Mucosa of descending colon (tissue), 3 donors: Measurements from ENCODE around the gene TARS3. TPM values are rescaled to one million over a fixed set of nuclear protein-coding genes. Genes with fewer than 3 reads are reported as not detected.
"Not testable (repeated sequence)": the region's sequence is repeated elsewhere in the genome, so short reads cannot be mapped to it uniquely, and the experiment has no call there.

Experiments
- ATAC-seq: fragments of 200-7000 bp; cut with Tn5 transposase; one replicate; pipeline ENCODE4 v1.9.1; 2020; ENCODE audit warnings: mild to moderate bottlenecking, moderate library complexity
- DNase-seq, 3 donors: peaks; one replicate each; pipeline ENCODE4 v3.0.0-alpha.2; 2020
- H3K36me3 ChIP-seq: fragments of 200-600 bp; one replicate; pipeline ENCODE4 v1.8.0; 2021; ENCODE audit warnings: low read depth, mild to moderate bottlenecking
- H3K4me1 ChIP-seq: fragments of 200-600 bp; one replicate; pipeline ENCODE4 v1.8.0; 2021; ENCODE audit warnings: low read depth, mild to moderate bottlenecking
- H3K4me3 ChIP-seq: fragments of 200-600 bp; one replicate; pipeline ENCODE4 v1.8.0; 2021; ENCODE audit warnings: mild to moderate bottlenecking
- H3K9me3 ChIP-seq: fragments of 200-600 bp; one replicate; pipeline ENCODE4 v1.8.0; 2021; ENCODE audit warnings: mild to moderate bottlenecking
- CTCF ChIP-seq: fragments of 200-600 bp; IDR thresholded peaks from one replicate; pipeline ENCODE4 v1.8.0; 2022; ENCODE audit warnings: antibody characterized with exemption, mild to moderate bottlenecking
- intact Hi-C, 2 donors: fragments of 100-400 bp; cut with DNase I in 1 of 2; cut with micrococcal nuclease in 1 of 2; formaldehyde crosslinking; loops; one replicate each; pipeline versions ENCODE4 v1.11.0 to v1.11.1; 2022; cut with DNase I, micrococcal nuclease
- long read RNA-seq, 2 donors: library from polyadenylated mRNA; unstranded; transcript quantifications; one replicate each; pipeline ENCODE4 v2.0.0, GENCODE V29; 2019 to 2021
- total RNA-seq, 3 donors: library from RNA; stranded (reverse); fragmentation: NEBNext Ultra II Directional in 2 of 3; extraction: Animal tissue kit (Norgen Biotek cat#: 25700) in 2 of 3; gene quantifications; one replicate each; pipeline versions ENCODE4 v1.2.1 to v1.2.4, GENCODE V29; 2021 to 2023
- donor health status: DM: no; HTN: no; CAD: no; lungs with moderate emphysema.
- donor health status: DM: no; HTN: no; CAD: no.
- donor health status: DM: no; HTN: yes; CAD: no.

The TARS3 gene
- total RNA-seq, result 10 to 100 TPM in 1 of 3 donors, 1 to 10 TPM in 2; 7.3 to 22.6 (median 9.2) TPM
- long read RNA-seq, donor 1, transcript TARSL2-201 (19 exons, 3,610 nt), result major isoform, 30 of 39 reads
- long read RNA-seq, donor 1, partial matches to known transcripts, result 3 of 39 reads
- long read RNA-seq, donor 1, other reads (novel, unspliced or antisense), result 6 of 39 reads
- long read RNA-seq, donor 2, partial matches to known transcripts, result 9 of 10 reads
- long read RNA-seq, donor 2, other reads (novel, unspliced or antisense), result 0 of 10 reads

GRCh38 chr15:101723874-101724674, at the start of gene TARS3:
Gene TARS3 (minus strand): TSS chr15:101724473. CDS start chr15:101724387, 86 bp downstream.
- Histone ChIP-seq H3K4me1 (peaks cover 9% of the 10 kb centered on the region), H3K36me3 (no peaks in the 10 kb centered on the region), H3K9me3 (no peaks in the 10 kb centered on the region), H3K4me3 (peak within 1 kb of the TSS; percentile 59)
- TF ChIP-seq CTCF, result no peak
- DNase-seq (peak; percentile 98 to 99 (median 99)), ATAC-seq (peak; percentile 98)
- intact Hi-C loops, result no loop called here

- no peak for TF ChIP-seq CTCF
- ATAC-seq (no peak), DNase-seq (peak in 2 of 3 donors; percentile 36 to 56)
- intact Hi-C loops, result no loop called here
- Histone ChIP-seq H3K9me3 (no peaks in the 10 kb centered on the region), H3K36me3 (no peaks in the 10 kb centered on the region), H3K4me1 (no peaks in the 10 kb centered on the region), H3K4me3 (no peak overlapping the region)
These were observed 49.3 kb upstream of the TARS3 start for GRCh38 chr15:101773496-101774100.

GRCh38 chr15:101772921-101773320, 48.6 kb upstream of the TARS3 start:
- Histone ChIP-seq H3K4me1 (no peaks in the 10 kb centered on the region), H3K4me3 (no peak overlapping the region), H3K9me3 (no peaks in the 10 kb centered on the region), H3K36me3 (no peaks in the 10 kb centered on the region)
- intact Hi-C loops, result no loop called here
- ATAC-seq, result no peak
- TF ChIP-seq CTCF, result no peak
- no peak for DNase-seq

GRCh38 chr15:101767083-101767640, 42.9 kb upstream of the TARS3 start:
- DNase-seq, ATAC-seq, intact Hi-C loops, H3K36me3 ChIP-seq, H3K4me3 ChIP-seq, H3K9me3 ChIP-seq, H3K4me1 ChIP-seq: not testable (repeated sequence)

GRCh38 chr15:101765772-101766456, 41.6 kb upstream of the TARS3 start:
- DNase-seq, result no peak
- Histone ChIP-seq H3K36me3 (no peaks in the 10 kb centered on the region), H3K9me3 (no peaks in the 10 kb centered on the region), H3K4me3 (no peak overlapping the region), H3K4me1 (no peaks in the 10 kb centered on the region)
- intact Hi-C loops, result no loop called here
- no peak for TF ChIP-seq CTCF
- ATAC-seq, result no peak

GRCh38 chr15:101765340-101765671, 41.0 kb upstream of the TARS3 start:
- H3K4me3 ChIP-seq, DNase-seq, H3K36me3 ChIP-seq, H3K9me3 ChIP-seq, H3K4me1 ChIP-seq, intact Hi-C loops, ATAC-seq: not testable (repeated sequence)

DNA sequence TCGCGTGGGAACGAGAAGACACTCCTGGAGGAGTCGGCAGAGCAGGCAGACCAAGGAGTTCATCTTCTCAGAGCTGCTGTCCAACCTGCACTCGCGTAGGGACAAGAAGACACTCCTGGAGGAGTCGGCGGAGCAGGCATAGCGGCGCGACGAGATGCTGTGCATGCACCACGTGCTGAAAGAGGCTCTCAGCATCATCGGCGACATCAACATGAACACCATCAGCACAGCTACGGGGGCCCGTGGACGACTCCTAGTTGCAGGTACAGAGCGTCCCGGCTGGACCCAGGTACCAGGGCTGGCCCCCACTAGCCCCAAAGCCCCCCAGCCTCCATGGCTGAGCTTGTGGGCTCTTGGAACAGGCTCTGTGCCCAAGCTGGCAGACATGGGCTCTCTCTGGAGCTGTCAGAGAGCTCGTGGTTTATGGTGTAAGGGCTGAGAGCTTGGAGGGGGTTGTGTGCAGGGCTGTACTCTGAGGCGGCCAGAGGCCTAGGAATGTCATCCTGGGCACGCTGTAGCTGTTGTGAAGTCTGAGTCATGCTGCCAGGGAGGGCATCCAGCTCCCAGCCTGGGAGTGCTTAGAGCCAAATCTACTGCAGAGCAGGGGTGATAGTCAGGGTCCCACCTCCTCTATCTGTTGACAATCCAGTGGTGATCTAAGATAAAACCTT, 40.5 kb upstream of the TARS3 start:
- H3K4me3 ChIP-seq, intact Hi-C loops, ATAC-seq, H3K4me1 ChIP-seq, H3K9me3 ChIP-seq, H3K36me3 ChIP-seq, DNase-seq: not testable (repeated sequence)

DNA sequence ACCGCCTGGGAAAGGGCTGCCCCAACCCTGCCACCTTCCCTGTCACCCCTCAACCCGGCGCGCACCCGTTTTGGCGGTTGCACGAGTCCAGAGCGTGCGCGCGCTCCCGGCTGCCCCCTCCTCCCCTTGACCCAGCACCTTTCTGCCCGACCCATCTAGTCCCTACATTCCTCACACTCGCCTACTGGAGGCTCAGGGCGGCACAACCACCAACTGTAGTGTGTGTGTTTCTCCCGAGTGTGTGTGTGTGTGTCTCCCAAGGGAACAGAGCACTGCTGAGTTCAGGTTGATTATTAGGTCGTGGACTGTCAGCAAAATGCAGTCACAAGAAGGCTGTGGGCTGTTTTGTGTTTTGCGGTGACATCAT, 22.4 kb upstream of the TARS3 start:
- DNase-seq, H3K4me3 ChIP-seq, intact Hi-C loops, H3K9me3 ChIP-seq, H3K36me3 ChIP-seq, H3K4me1 ChIP-seq: not testable (repeated sequence)
- ATAC-seq, result peak; percentile 5

DNA sequence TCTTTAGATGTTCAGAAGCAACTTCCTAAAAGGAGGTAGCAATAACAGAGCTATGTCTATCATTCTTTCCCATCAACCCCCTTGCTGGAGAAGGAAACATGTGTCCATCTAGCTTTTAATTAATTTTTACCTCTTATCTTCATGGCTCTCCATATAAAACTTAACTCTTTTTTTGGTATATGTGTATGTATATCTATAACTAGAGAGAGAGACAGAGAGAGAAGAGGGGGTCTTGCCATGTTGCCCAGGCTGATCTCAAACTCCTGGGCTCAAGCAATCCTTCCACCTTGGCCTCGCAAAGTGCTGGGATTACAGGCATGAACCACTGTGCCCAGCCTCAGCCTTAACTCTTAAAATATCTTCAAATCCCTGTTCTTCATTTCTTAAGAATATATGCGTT, 10.6 kb upstream of the TARS3 start:
- intact Hi-C loops, H3K9me3 ChIP-seq, H3K36me3 ChIP-seq, H3K4me3 ChIP-seq, H3K4me1 ChIP-seq, DNase-seq, ATAC-seq: not testable (repeated sequence)
